IMR-90 (cell line): ENCODE measurements around the gene COG1. TPM values are rescaled to one million over a fixed set of nuclear protein-coding genes. Genes with fewer than 3 reads are reported as not detected.
"Not testable (repeated sequence)": the region's sequence is repeated elsewhere in the genome, so short reads cannot be mapped to it uniquely, and the experiment has no call there.

Experiments
- ATAC-seq: fragments of 200-7000 bp; cut with Tn5 transposase; 2 replicates; pipeline ENCODE4 v1.9.1; 2020; ENCODE audit warnings: low read depth, mild to moderate bottlenecking, moderate library complexity
- BruUV-seq: library from RNA; stranded (reverse); fragments of 400-500 nt; replicated peaks from 2 replicates; lab custom pipeline; 2021; lab: Mats Ljungman, UMichigan
- CTCF ChIA-PET: fragments of 300-600 bp; formaldehyde crosslinking; extraction: SDS; loops from one replicate; lab custom pipeline; 2021; ENCODE audit warnings: antibody characterized with exemption; lab: Yijun Ruan, JAX
- POLR2A ChIA-PET: fragments of 300-600 bp; sonication (Branson Sonifier 250); formaldehyde crosslinking; loops from one replicate; lab custom pipeline; 2022; ENCODE audit warnings: antibody characterized with exemption; ENCODE audit not compliant: unreplicated experiment; lab: Charles Lee
- DNase-seq: peaks from one replicate; pipeline ENCODE4 v3.0.0; 2013
- H2AFZ ChIP-seq: replicated peaks from 2 replicates; pipeline ENCODE3; 2013; ENCODE audit warnings: low read length, mild to moderate bottlenecking; ENCODE audit not compliant: poor library complexity
- H2AK5ac ChIP-seq: 2 replicates; pipeline ENCODE4 v1.6.1; 2013; ENCODE audit warnings: low read depth, low read length, inconsistent platforms
- H2AK9ac ChIP-seq: replicated peaks from 2 replicates; pipeline ENCODE3; 2013; ENCODE audit warnings: mild to moderate bottlenecking, low read depth, low read length, moderate library complexity; ENCODE audit not compliant: poor library complexity
- H2BK120ac ChIP-seq: 2 replicates; pipeline ENCODE4 v1.6.1; 2013; ENCODE audit warnings: low read depth, low read length, inconsistent platforms
- H2BK15ac ChIP-seq: 3 replicates; pipeline ENCODE4 v1.6.1; 2013; ENCODE audit warnings: low read depth, low read length, inconsistent platforms
- H2BK20ac ChIP-seq: 2 replicates; pipeline ENCODE4 v1.6.1; 2013; ENCODE audit warnings: low read depth, mild to moderate bottlenecking, inconsistent platforms, low read length, moderate library complexity
- H2BK5ac ChIP-seq: 2 replicates; pipeline ENCODE4 v1.6.1; 2013; ENCODE audit warnings: mild to moderate bottlenecking, low read depth, low read length, inconsistent platforms; ENCODE audit not compliant: poor library complexity, severe bottlenecking
- H3K14ac ChIP-seq: replicated peaks from 2 replicates; pipeline ENCODE4 v1.6.1; 2013; ENCODE audit warnings: low read depth, low read length, inconsistent platforms
- H3K18ac ChIP-seq: 2 replicates; pipeline ENCODE4 v1.6.1; 2013; ENCODE audit warnings: low read depth, low read length, control low read depth
- H3K23ac ChIP-seq: 2 replicates; pipeline ENCODE4 v1.6.1; 2013; ENCODE audit warnings: low read depth, low read length, inconsistent platforms
- H3K27ac ChIP-seq: 2 replicates; pipeline ENCODE4 v1.5.1; 2013; ENCODE audit warnings: mild to moderate bottlenecking, control low read depth, low read length; ENCODE audit not compliant: insufficient read depth
- H3K27me3 ChIP-seq: 2 replicates; pipeline ENCODE4 v1.6.1; 2013; ENCODE audit warnings: low read length; ENCODE audit not compliant: control insufficient read depth, insufficient read depth
- H3K36me3 ChIP-seq: 2 replicates; pipeline ENCODE4 v1.6.1; 2013; ENCODE audit warnings: low read length, mixed read lengths; ENCODE audit not compliant: control insufficient read depth, insufficient read depth
- H3K4ac ChIP-seq: 2 replicates; pipeline ENCODE4 v1.6.1; 2013; ENCODE audit warnings: low read depth, low read length, inconsistent platforms
- H3K4me1 ChIP-seq: 2 replicates; pipeline ENCODE4 v1.6.1; 2013; ENCODE audit warnings: low read length, mixed read lengths; ENCODE audit not compliant: control insufficient read depth, insufficient read depth
- H3K4me2 ChIP-seq: 2 replicates; pipeline ENCODE4 v1.6.1; 2013; ENCODE audit warnings: low read depth, mild to moderate bottlenecking, control low read depth, low read length, moderate library complexity
- H3K4me3 ChIP-seq: 2 replicates; pipeline ENCODE4 v1.5.1; 2013; ENCODE audit warnings: low read depth, mild to moderate bottlenecking, control low read depth, low read length, moderate library complexity; ENCODE audit not compliant: insufficient read depth
- H3K56ac ChIP-seq: 2 replicates; pipeline ENCODE4 v1.6.1; 2013; ENCODE audit warnings: low read length, inconsistent platforms; ENCODE audit not compliant: insufficient read depth; ENCODE audit errors: extremely low read depth
- H3K79me1 ChIP-seq, 2 experiments: 2 replicates each; pipeline ENCODE4 v1.6.1; 2013; ENCODE audit warnings: low read length in 2 of 2, inconsistent platforms in 1 of 2, low read depth in 1 of 2
- H3K9ac ChIP-seq: 2 replicates; pipeline ENCODE4 v1.6.1; 2013; ENCODE audit warnings: low read depth, low read length, control low read depth
- H3K9me1 ChIP-seq: 2 replicates; pipeline ENCODE4 v1.6.1; 2013; ENCODE audit warnings: low read length, inconsistent platforms; ENCODE audit not compliant: insufficient read depth
- H3K9me3 ChIP-seq: 2 replicates; pipeline ENCODE4 v1.6.1; 2013; ENCODE audit warnings: low read length; ENCODE audit not compliant: control insufficient read depth, insufficient read depth
- H4K20me1 ChIP-seq: 2 replicates; pipeline ENCODE4 v1.6.1; 2013; ENCODE audit warnings: low read length, inconsistent platforms; ENCODE audit not compliant: insufficient read depth
- H4K5ac ChIP-seq: 2 replicates; pipeline ENCODE4 v1.6.1; 2013; ENCODE audit warnings: mild to moderate bottlenecking, low read depth, low read length, control low read depth
- H4K8ac ChIP-seq, 2 experiments: 2 replicates each; pipeline ENCODE4 v1.6.1; 2013; ENCODE audit warnings: low read depth in 2 of 2, low read length in 2 of 2, control low read depth in 1 of 2, inconsistent platforms in 1 of 2
- H4K91ac ChIP-seq: 2 replicates; pipeline ENCODE4 v1.6.1; 2013; ENCODE audit warnings: low read depth, low read length, inconsistent platforms; ENCODE audit not compliant: insufficient read depth
- WGBS, 2 experiments: methylation state at CpG; one replicate each; pipeline versions ENCODE4 v1.1.5 to v1.1.7; 2013; ENCODE audit warnings: missing lambda C conversion rate in 2 of 2; ENCODE audit not compliant: insufficient read length in 1 of 2; ENCODE audit errors: extremely low coverage in 2 of 2; 5-methylcytosine and 5-hydroxymethylcytosine counted together
- dilution Hi-C: fragments of 300-500 bp; cut with HindIII; formaldehyde crosslinking; loops from one replicate; pipeline ENCODE4 v1.14.3; 2018; ENCODE audit warnings: low sequenced_read_pairs; ENCODE audit not compliant: unreplicated experiment
- in situ Hi-C: fragments of 300-500 bp; cut with MboI; formaldehyde crosslinking; loops from 3 replicates; pipeline ENCODE4 v1.14.3; 2019; ENCODE audit warnings: low sequenced_read_pairs, inconsistent platforms, mixed read lengths
- intact Hi-C: fragments of 100-400 bp; cut with micrococcal nuclease; formaldehyde crosslinking; loops from 2 replicates; pipeline ENCODE4 v1.10.0; 2022
- polyA plus RNA-seq, 3 experiments: library from polyadenylated mRNA; depleted of rRNA; stranded (reverse); fragments of >200 nt; gene quantifications; 2 replicates each; pipeline ENCODE4 v1.2.3, GENCODE V29; 2012; ENCODE audit warnings: low replicate concordance in 1 of 3
- total RNA-seq: library from RNA; depleted of rRNA; stranded (reverse); fragments of >200 nt; gene quantifications from 2 replicates; pipeline ENCODE4 v1.2.3, GENCODE V29; 2012

Gene COG1
- total and polyA plus RNA-seq, 2 of the 4 experiments (the other 2 are of a cell fraction): 18.3 to 35.1 TPM

- CTCF ChIA-PET: not testable (repeated sequence)
These were observed 42.1 kb upstream of the COG1 start for GRCh38 chr17:73150622-73151300.

More at GRCh38 chr17:73150622-73151300, 42.1 kb upstream of the COG1 start:
- H2BK15ac ChIP-seq, H4K20me1 ChIP-seq, POLR2A ChIA-PET, H4K8ac ChIP-seq, H2AK5ac ChIP-seq, H4K5ac ChIP-seq, H3K4ac ChIP-seq, H3K9me1 ChIP-seq, DNase-seq, H2AFZ ChIP-seq, H2BK5ac ChIP-seq, H3K9ac ChIP-seq, H3K18ac ChIP-seq, H3K56ac ChIP-seq, H2AK9ac ChIP-seq, dilution Hi-C loops, H4K91ac ChIP-seq, H3K14ac ChIP-seq, H2BK120ac ChIP-seq, H3K27ac ChIP-seq, BruUV-seq, H3K79me1 ChIP-seq, H3K36me3 ChIP-seq, ATAC-seq, H3K4me2 ChIP-seq, H3K23ac ChIP-seq, H3K9me3 ChIP-seq, H3K4me1 ChIP-seq, H3K4me3 ChIP-seq, H2BK20ac ChIP-seq: not testable (repeated sequence)
- 75% methylated on average over 2 of the region's 14 CpGs; no CpG with 5 or more reads in 1 of the 2 experiments for WGBS, 2 experiments
- in situ Hi-C loops (loop anchor here (10.0 kb wide), 1 partner anchor 426 kb away; no protein-coding TSS in a partner anchor), intact Hi-C loops (loop anchor here (2.0 kb wide), 1 partner anchor 26 kb away; no protein-coding TSS in a partner anchor)
- H3K27me3 ChIP-seq: peaks cover 10% of the 10 kb centered on the region
